AG04450 (cell line): ENCODE measurements around the gene ADGRE1. TPM values are rescaled to one million over a fixed set of nuclear protein-coding genes. Genes with fewer than 3 reads are reported as not detected.

Experiments
- CTCF ChIA-PET: fragments of 300-600, 350-600 bp; formaldehyde crosslinking; extraction: SDS; loops from one replicate; lab custom pipeline; 2022; ENCODE audit warnings: antibody characterized with exemption, inconsistent platforms; lab: Charles Lee
- POLR2A ChIA-PET: fragments of 350-600 bp; formaldehyde crosslinking; extraction: SDS; loops from one replicate; lab custom pipeline; 2021; ENCODE audit warnings: antibody characterized with exemption, inconsistent platforms; lab: Yijun Ruan, JAX
- DNase-seq: peaks from one replicate; pipeline ENCODE4 v3.0.0-alpha.2; 2011; ENCODE audit warnings: low read depth, low spot score
- H3K27ac ChIP-seq: one replicate; pipeline ENCODE4 v1.5.1; 2012; ENCODE audit warnings: low read depth, low read length, control low read depth
- H3K27me3 ChIP-seq: one replicate; pipeline ENCODE4 v1.6.0; 2012; ENCODE audit warnings: low read length; ENCODE audit not compliant: control insufficient read depth, insufficient read depth
- H3K4me3 ChIP-seq: 2 replicates; pipeline ENCODE4 v1.5.1; 2011; ENCODE audit warnings: mild to moderate bottlenecking, low read depth, low read length, control low read depth
- H3K9me3 ChIP-seq: 2 replicates; pipeline ENCODE4 v1.5.1; 2012; ENCODE audit warnings: low read length; ENCODE audit not compliant: control insufficient read depth, insufficient read depth
- polyA plus RNA-seq: library from polyadenylated mRNA; depleted of rRNA; stranded (reverse); fragments of >200 nt; gene quantifications from 2 replicates; pipeline ENCODE4 v1.2.3, GENCODE V29; 2011
- TF ChIP-seq, protein P1 (sequence below): IDR thresholded peaks from 2 replicates; pipeline ENCODE4 v1.5.1; 2011; ENCODE audit warnings: low read depth, low read length, control low read depth, inconsistent platforms

Gene ADGRE1
- polyA plus RNA-seq, 1 experiment = not detected

DNA sequence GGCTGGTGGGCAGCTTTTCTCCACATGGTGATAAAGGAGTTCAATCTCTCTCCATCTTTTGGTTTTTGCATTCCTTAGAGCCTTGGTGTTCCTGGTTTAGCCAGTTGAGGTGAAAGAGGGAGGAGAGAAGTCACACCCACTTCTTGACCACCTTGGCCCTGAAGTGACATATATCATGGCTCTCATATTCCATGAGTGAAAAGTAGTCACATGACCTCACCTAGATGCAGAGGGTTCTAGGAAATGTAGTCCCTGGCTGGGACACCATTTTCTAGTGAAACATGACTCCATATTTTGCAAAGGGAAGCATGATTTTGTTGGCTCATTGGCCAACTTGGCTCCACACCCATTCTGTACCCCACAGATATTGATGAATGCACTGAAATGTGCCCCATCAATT, 16.1 kb downstream of the ADGRE1 start:
- Histone ChIP-seq H3K27me3 (no peaks in the 10 kb centered on the region), H3K9me3 (peaks cover 22% of the 10 kb centered on the region), H3K27ac (no peak overlapping the region), H3K4me3 (no peak overlapping the region)
- CTCF ChIA-PET = no interaction called here
- DNase-seq = no peak
- TF ChIP-seq, protein P1, sequence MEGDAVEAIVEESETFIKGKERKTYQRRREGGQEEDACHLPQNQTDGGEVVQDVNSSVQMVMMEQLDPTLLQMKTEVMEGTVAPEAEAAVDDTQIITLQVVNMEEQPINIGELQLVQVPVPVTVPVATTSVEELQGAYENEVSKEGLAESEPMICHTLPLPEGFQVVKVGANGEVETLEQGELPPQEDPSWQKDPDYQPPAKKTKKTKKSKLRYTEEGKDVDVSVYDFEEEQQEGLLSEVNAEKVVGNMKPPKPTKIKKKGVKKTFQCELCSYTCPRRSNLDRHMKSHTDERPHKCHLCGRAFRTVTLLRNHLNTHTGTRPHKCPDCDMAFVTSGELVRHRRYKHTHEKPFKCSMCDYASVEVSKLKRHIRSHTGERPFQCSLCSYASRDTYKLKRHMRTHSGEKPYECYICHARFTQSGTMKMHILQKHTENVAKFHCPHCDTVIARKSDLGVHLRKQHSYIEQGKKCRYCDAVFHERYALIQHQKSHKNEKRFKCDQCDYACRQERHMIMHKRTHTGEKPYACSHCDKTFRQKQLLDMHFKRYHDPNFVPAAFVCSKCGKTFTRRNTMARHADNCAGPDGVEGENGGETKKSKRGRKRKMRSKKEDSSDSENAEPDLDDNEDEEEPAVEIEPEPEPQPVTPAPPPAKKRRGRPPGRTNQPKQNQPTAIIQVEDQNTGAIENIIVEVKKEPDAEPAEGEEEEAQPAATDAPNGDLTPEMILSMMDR = no peak
- POLR2A ChIA-PET = no interaction called here

DNA sequence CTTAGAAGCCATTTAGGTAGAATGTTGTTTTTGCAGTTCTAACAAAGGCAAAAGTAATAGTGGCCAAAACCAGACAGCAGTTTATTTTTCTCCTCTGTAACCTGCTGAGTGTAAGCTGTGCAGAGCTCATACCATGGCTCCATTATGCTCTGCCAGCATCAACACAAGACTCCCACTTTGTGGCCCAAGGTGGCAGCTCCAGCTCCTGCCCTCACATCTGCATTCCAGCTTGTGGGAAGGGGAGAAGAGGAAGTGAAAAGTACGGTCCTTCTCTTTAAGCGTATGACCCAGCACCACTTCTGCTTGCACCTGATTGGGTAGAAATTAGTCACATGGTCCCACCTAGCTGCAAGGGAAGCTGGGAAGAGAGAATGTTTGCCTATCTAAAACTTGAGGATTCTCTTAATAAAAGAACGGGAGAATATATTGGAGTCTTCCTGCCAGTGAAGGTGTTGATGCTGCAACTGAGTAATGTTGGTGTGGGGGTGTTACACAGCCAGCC, 19.2 kb downstream of the ADGRE1 start:
- ChIA-PET CTCF (no interaction called here), POLR2A (no interaction called here)
- no peak for DNase-seq
- H3K9me3 ChIP-seq = peaks cover 23% of the 10 kb centered on the region
- H3K27me3 ChIP-seq = no peaks in the 10 kb centered on the region
- no peak overlapping the region for H3K4me3 ChIP-seq
- no peak overlapping the region for H3K27ac ChIP-seq
- TF ChIP-seq, protein P1 = no peak

DNA sequence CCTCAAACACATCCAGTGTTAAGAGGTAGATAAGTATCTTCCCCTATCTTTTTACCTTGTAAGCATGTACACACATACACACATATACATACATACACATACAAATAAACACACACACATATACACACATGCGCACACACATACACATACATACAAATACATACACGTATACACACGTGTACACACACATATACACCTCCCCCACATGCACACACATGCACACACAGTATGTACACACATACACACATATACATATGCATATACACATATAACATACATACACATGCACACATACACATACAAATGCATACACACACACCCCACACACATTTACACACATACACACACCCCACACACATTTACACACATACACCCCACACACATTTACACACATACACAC, 24.1 kb downstream of the ADGRE1 start:
- ChIA-PET POLR2A (no interaction called here), CTCF (no interaction called here)
- no peak overlapping the region for H3K27ac ChIP-seq
- H3K4me3 ChIP-seq = no peak overlapping the region
- H3K27me3 ChIP-seq = no peaks in the 10 kb centered on the region
- TF ChIP-seq, protein P1 = no peak
- no peak for DNase-seq
- peaks cover 18% of the 10 kb centered on the region; the same call in 1 of the 2 replicates for H3K9me3 ChIP-seq

DNA sequence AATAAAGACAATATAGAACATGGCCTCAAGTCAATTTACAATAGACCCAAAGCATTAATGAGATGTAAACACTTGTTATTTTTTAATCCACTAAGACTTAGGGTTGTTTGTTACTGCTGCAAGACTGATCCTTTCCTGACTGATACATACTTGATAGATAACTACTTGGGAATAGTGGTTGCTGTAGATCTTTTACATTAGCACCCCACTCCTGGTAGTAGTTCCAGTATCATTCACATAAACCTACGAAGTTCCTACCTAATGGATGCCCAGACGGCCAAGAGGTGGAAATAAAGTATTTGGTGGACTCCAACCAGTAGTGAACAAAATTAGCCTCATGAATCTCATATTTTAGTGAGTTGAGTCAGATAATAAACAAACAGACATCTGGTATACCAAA, 26.9 kb downstream of the ADGRE1 start:
- CTCF ChIA-PET = no interaction called here
- no peak overlapping the region for H3K4me3 ChIP-seq
- TF ChIP-seq, protein P1 = no peak
- H3K27me3 ChIP-seq = no peaks in the 10 kb centered on the region
- no peak for DNase-seq
- peaks cover 17% of the 10 kb centered on the region for H3K9me3 ChIP-seq
- no peak overlapping the region for H3K27ac ChIP-seq
- POLR2A ChIA-PET = no interaction called here

DNA sequence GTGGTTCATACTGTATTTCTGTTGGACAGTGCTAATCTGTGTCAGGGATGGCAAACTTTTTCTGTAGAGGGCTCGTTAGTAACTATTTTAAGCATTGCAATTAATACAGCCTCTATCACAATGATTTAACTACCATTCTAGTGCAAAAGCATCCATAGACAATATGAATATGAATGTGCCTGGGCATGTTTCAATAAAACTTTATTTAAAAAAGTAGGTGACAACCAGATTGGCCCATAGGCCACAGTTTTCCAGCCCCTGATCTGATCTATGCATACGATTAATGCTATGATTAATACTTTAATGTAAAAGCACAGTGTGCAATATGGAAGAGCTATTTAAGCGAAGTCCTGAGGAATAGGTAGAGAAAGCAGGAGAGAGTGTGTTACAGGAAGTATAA, 29.6 kb downstream of the ADGRE1 start:
- no peak overlapping the region for H3K27ac ChIP-seq
- H3K4me3 ChIP-seq = no peak overlapping the region
- no peak for DNase-seq
- ChIA-PET POLR2A (no interaction called here), CTCF (no interaction called here)
- peaks cover 31% of the 10 kb centered on the region for H3K9me3 ChIP-seq
- no peaks in the 10 kb centered on the region for H3K27me3 ChIP-seq
- TF ChIP-seq, protein P1 = no peak
